CD4-positive, alpha-beta T cell treated with Interleukin-12 subunit alpha and Interleukin-12 subunit beta, for 1 hour (primary cell): ENCODE data around the gene ABCF2.

Source experiments
- DNase-seq: peaks from one replicate; pipeline ENCODE4 v3.0.0-alpha.2; 2020

ABCF2 gene

DNA sequence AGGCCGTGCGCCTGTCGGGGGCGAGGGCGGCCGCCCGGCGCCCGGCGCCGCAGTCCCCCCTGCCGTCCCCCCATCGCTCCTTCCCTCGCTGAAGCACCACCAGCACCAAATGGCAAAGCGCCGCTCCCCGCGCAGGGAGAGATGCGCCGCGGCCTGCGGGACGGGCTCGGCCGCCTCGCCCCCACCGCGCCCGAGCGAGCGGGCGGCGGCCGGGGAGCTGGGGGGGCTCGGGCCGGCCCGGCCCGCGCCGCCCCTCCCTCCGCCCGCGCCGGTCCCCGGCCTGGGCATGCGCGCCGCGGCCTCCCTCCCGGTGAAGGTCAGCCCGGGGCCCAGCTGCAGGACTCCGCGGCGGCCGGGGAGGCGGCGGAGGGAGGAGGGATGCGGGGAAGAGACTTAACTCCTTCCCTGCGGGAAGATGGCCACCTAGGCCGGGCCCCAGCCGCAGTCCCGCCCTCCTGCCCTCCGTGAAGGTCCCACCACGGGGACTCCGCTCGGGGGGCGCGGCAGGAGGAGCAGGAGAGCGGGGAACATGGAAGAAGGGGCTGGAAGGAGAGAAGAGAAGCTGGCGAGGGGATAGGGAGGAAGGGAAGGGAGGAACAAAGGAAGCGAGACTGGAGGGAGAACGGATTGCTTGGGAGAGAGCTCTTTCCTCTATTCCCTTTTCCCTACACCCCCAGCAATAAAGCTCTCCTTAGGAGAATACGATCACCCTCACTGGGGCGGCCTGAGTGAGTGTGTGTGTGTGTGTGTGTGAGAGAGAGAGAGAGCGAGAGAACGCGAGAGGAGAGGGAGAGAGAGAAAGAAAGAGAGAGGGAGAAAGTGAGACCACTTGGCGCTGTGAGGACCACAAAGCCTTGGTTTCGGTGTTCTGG is 24.9 kb upstream of the ABCF2 start:
- no peak for DNase-seq

- no peak for DNase-seq
These were observed 24.3 kb upstream of the ABCF2 start for GRCh38 chr7:151251328-151251688.

DNA sequence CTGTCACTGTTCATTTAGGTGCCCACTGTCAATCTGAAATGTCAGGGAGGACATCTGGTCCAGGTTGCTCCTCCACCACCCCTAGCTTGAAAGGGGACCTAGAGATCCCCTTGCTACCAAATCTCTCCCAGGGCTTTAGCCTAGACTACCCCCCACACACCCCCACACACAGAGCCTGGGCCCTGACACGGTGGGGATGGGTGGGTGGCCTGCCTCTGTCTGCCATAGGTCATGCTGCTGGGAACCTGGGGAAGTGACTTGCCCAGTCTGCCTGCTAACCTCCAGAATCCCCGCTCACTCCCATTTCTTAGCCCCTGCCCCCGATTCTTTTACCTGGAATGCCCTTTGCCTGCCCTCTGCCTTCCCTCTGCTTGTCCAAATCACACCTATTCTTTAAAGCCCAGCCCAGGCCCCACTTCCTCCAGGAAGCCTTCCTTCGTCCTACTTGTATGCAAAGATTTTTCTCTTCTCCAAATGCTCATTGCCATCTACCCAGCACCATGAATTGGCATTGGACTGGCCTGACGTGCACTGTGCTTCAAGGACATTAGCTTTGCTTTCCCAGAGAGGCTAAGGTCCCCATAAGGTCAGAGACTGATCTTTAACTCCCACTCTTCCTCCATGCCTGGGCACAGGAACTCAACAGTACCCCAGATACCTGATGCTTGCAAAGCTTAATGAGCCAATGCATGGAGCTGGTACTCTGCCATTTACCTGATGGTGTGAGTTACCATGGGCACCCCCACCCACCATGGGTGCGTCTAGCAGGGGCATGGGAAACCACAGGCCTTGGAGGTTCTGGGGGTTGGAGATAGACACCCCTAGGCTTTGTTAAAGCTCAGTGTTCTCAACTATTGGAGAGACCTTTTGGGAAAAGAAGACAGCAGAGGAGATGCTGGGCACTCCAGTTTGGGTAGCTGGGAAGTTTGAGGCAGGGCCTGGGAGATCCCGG is 23.5 kb upstream of the ABCF2 start:
- DNase-seq = no peak

GRCh38 chr7:151249732-151250072 is 22.7 kb upstream of the ABCF2 start:
- DNase-seq = no peak

DNA sequence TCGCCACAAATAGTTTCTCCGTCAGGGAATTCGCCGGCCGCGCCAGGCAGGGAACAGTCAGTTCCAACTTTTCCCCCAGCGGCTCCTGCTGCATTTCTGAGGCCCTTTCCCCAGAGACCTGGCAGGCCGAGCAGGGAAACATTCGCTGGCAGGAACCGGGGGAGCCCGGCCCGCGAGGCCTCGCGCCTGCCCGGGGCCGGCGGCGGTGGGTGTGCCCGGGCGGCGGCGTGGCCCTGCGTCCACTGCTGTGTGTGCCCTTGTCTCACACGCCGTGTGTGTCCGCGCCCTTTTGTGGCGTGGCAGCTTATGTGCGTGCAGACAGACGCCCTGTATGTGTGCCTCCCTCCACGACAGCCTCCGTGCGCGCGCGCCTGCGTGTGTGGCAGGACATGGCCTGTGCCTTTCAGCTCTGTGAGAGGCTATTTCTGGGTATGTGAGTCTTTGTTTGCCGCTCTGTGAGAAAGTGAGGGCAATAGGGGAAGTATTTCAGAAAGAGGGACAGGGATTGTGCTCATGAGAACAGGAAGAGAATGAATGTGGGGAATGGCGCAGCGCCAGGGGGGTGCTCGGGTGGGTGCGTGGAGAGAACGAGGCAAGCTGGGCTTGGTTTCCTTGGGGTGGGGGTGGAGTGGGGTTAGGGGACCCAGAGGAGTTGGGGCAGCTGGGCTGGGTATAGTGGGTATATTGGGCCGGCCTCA is 22.2 kb upstream of the ABCF2 start:
- DNase-seq = no peak

GRCh38 chr7:151248346-151249033 is 21.5 kb upstream of the ABCF2 start, which contains the start of gene SMARCD3:
SMARCD3 (minus strand) TSS chr7:151248694; CDS start chr7:151248562, 132 bp downstream.
- DNase-seq = peak; percentile 42

GRCh38 chr7:151247611-151248345 is 20.8 kb upstream of the ABCF2 start:
- DNase-seq = no peak

GRCh38 chr7:151246851-151247580 is 20.0 kb upstream of the ABCF2 start:
- no peak for DNase-seq

DNA sequence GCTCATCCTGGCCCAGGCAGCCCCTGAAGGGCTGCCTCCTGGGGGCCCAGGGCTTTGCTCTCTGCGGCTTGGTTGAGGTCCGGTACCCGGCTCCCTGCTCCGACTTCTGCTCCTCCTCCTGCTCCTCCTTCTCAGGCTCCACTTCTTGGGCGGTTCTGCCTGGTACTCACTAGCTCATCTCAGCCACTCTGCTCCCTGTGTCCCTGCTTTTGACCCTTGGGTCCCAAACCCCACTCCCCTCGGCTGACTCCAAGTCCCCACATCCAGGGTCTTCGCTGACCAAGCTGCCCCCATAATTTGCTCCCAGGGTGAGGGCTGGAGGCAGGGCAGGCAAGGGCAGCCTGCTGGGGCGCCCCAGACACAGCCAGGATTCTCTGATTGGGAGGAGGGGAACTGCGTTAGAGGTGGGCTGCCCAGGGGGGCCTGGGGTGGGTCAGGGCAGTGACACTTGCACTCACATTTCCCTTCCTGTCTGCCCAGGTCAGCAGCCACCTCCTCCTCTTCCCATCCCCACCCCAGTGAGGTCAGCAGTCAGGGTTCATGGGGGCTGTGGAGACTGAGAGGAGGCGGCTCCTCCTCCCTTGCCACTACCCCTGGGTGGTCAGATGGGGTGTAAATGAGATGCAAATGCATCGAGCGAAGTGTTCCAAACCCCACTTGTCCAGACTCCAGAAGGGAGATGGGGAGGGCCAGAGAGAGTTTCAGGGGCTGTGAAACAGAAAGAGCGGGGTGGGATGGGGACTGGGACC is 19.3 kb upstream of the ABCF2 start:
- no peak for DNase-seq

- peak; percentile 74 for DNase-seq
These were observed 18.5 kb upstream of the ABCF2 start for GRCh38 chr7:151245360-151246101.

DNA sequence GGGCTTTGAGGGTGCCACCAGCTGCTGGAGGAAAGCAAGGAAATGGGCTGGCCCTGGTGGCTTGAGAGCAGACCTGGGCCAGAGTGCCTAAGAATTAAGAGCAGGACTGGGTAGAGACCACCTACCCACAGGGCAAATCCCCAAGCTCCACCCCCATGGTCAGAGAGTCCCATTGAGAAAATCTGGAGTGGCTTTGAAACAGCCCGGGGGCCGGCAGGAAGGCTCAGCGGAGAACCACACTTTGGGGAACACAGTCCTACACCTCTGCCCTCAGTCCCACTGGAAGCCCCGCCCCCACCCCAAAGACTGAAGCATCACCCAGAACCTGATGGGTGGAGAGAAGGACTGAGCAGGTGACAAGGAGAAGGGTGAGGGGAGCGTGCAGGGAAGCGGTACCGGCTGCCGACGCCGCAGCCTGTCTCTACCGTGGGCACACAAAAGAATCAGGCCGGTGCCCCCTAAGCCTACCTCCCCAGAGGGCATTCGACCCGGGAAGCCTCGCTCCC is 17.9 kb upstream of the ABCF2 start:
- DNase-seq = no peak

DNA sequence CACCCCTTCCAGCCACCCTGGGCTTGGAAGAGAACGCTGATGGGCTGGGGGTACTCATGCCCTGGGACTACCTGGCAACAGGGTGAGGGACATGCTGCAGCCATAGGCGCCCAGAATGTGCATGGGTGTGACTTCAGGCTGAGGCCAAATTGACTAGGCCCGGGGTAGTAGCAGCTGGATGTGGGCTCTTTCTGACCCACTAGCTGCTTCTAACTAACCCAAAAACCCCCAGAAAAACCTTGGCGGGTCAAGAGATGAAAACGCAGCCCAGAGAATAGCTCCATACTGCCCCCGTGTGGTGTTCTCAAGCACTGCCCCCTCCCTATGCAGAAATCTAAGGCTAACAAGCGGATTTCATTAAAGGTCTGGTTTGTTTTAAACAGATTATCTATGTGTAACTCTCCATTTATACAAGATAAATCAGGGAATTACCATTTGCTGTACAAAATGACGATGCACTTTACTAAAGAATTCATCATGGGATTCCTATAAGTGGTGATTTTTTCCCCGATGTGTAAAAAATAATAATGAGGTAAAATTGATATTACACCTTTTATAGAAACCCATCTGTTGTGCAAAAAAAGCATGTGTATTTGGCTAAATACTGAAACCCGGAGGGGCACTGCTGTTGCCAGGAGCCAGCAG is 17.3 kb upstream of the ABCF2 start:
- peak; percentile 75 for DNase-seq

GRCh38 chr7:151243408-151244195 is 16.6 kb upstream of the ABCF2 start:
- peak; percentile 78 for DNase-seq

DNA sequence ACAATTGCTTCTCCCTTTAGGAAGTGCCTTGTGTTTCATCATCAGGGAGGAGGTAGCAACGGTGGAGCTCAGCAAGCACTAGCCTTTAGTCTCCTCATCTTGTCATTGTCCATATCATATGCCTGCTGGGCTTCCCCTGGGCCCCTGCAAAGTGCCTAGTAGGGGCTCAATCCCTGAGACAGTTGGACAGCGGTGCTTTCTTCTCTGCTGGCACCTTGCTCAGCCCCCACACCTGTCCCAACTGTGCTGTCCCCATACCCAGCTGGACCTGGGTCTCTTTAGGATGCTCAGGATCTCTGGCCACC is 16.0 kb upstream of the ABCF2 start:
- no peak for DNase-seq

DNA sequence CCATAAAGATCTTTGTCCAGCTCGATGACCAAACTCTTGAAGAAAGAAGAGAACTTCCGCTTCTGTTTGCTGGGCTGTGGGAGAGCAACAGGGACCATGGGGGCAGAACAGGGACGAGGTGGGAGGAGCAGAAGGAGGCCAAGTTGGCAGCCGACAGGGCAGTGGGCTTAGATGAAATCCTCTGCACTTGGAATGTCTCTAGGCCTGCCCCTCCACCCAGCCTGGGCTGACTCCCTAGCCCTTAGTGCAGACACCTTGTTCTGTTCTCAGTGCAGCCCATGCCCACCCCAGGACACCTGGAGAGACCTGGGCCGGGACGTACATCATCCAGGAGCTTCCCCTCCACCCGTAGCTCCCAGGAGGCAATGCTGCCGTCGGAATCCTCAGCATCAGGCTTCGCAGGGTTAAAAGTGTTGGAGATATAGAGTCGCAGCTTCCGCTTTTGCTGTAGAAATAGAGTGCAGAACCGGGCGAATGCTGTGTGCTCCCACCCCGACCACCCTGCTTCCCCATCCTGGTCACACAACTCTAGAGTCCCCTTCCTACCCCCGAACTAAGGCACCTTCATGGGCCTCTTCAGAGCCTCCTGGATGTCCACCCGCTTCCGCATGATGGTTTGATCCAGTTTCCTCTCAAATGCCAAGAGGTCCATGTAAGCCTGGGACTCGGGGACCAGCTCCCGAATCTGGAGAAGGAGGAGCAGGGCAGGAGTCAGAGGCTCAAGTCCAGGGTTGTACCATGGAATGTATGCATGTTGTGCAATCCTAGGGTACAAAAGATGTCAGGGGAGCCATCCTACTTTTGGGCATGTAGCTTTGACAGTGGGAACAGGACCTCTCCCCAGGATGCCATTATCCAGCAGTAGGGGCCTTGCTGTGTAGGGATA is 15.4 kb upstream of the ABCF2 start:
- no peak for DNase-seq

GRCh38 chr7:151241755-151242096 is 14.7 kb upstream of the ABCF2 start:
- DNase-seq = no peak
